Measurements from ENCODE around the gene NUDT5. TPM values are rescaled to one million over a fixed set of nuclear protein-coding genes. Genes with fewer than 3 reads are reported as not detected.
"Not testable (repeated sequence)": the region's sequence is repeated elsewhere in the genome, so short reads cannot be mapped to it uniquely, and the experiment has no call there.

The NUDT5 gene
- polyA plus RNA-seq, 4 donors, result 39.6 to 81.6 (median 79.8) TPM

GRCh38 chr10:12207114-12207513 is 11.4 kb upstream of the NUDT5 start:
- no peak for DNase-seq (ENCODE audit: low read depth in 4 of 4, low spot score in 3 of 4)

DNA sequence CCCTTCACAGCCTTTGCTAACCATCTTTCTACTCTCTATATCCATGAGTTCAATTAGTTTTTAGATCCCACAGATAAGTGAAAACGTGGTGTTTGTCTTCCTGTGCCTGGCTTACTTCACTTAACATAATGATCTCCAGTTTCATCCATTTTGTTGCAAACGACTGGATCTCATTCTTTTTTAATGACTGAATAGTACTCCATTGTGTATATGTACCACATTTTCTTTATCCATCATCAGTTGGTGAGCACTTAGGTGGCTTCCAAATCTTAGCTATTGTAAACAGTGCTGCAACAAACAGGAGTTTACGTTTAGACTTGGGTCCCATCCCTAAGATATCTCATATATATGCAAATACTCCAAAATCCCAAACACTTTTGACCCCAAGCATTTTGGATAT is 9.4 kb upstream of the NUDT5 start:
- no peak for DNase-seq (ENCODE audit: low read depth in 4 of 4, low spot score in 3 of 4)

DNA sequence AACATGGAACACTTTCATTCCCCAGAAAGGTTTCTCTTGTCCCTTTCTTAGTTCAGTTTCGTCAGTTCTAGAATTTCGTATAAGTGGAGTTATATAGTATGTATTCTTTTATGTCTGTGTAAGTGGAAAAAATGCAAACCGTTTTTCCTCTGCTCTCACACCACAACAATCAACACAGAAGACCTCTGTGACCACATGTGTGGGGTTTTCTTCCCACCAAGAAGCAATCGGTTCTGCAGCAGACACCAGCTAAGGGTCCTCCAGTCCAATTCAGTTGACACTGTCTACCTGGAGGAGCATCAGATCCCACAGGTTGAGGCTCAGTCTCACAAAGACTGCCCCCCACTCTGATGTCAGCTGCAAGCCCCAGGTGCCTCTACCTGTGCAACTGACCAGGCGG is 6.5 kb upstream of the NUDT5 start:
- no peak for DNase-seq (ENCODE audit: low read depth in 4 of 4, low spot score in 3 of 4)

GRCh38 chr10:12201543-12201942 is 5.9 kb upstream of the NUDT5 start:
- no peak for DNase-seq (ENCODE audit: low read depth in 4 of 4, low spot score in 3 of 4)

- no peak for DNase-seq (ENCODE audit: low read depth in 4 of 4, low spot score in 3 of 4)
These were observed 5.2 kb upstream of the NUDT5 start for GRCh38 chr10:12200850-12201249.

DNA sequence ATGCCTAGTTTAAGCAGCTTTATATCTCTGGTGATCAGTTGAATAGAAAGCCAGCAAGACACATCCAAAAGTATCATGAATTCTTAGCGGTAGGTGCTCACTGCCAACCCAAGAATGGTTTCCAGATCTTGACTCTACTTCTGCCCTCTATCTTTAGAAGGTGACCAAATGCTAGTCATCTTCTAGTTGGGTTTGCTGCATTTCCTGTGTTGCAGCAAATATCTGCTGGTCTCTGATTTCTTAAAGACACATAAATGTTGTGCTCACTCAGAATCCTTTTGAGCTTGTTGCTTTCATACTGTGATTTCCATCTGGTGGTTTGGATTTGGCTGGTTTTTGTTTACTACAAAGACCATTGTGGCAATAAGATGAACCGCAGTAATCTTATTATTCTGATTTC is 2.5 kb upstream of the NUDT5 start:
- no peak for DNase-seq (ENCODE audit: low read depth in 4 of 4, low spot score in 3 of 4)

DNA sequence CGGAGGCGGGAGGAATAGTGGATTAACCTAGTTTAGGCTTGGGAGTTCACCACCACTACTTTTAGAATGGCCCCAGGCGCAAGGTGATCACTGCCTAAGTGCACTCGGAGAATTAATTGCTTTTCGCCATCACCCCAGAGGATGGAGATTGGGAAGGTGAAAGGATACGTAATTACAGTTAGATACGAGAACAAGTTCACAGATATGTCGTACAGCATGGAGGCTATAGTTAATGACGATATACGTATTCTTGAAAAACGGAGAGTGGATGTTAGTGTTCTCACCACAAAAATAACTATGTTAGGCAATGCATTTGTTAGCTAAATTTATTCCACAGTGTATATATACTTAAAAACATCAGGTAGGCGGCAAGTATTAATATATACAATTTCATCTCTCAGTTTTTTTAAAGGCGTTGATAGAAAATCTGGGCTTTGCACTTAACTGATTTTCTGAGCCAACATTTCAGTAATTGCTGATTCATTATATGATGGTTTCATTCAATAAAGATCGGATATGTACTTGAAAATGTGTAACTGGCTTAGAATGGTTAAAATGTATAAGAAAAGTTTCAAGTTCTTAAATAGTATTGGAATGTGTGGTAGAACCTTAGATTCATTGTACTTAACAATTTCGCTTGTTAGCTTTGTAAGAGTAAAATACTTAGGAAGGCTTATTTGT is 980 bp upstream of the NUDT5 start:
- no peak for DNase-seq (ENCODE audit: low read depth in 4 of 4, low spot score in 3 of 4)

DNA sequence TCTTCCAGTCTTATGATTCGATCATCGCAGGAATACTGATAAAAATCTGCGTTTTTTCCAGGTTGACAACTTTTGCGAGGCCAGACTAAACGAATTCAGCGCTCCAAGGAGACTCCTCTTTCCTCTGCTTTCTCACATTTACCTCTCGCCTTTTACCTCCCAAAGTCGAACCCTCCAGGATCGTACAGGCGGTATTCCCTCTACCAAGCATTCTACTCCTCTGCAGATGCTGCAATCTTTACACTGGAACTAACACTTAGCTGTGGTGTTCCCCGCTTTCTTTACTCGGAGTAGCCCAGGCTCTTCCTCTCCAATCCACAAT is 449 bp downstream of the NUDT5 start:
- DNase-seq (ENCODE audit: low read depth in 4 of 4, low spot score in 3 of 4), result no peak

DNA sequence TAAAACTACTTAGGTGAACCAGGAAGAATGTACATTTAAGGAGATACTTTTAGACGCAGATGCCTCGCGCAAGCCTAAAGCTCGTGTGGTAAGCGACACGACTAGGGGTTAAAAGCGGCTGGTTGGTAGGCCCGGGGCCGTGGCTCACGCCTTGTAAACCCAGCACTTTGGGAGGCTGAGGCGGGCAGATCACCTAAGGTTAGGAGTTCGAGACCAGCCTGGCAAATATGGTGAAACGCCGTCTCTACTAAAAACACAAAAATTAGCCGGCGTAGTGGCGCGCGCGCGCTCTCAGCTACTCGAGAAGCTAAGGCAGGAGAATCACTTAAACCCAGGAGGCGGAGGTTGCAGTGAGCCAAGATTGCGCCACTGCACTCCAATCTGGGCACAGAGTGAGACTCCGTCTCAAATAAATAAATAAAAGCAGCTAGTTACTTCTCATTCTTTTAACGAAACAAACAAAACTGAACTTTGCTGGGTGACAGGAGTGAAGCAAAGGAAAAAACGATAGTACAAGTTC is 879 bp downstream of the NUDT5 start:
- no peak for DNase-seq (ENCODE audit: low read depth in 4 of 4, low spot score in 3 of 4)

GRCh38 chr10:12193193-12193592 is 2.5 kb downstream of the NUDT5 start:
- DNase-seq (ENCODE audit: low read depth in 4 of 4, low spot score in 3 of 4), result no peak

GRCh38 chr10:12191715-12192114 is 4.0 kb downstream of the NUDT5 start:
- DNase-seq (ENCODE audit: low read depth in 4 of 4, low spot score in 3 of 4), result no peak

DNA sequence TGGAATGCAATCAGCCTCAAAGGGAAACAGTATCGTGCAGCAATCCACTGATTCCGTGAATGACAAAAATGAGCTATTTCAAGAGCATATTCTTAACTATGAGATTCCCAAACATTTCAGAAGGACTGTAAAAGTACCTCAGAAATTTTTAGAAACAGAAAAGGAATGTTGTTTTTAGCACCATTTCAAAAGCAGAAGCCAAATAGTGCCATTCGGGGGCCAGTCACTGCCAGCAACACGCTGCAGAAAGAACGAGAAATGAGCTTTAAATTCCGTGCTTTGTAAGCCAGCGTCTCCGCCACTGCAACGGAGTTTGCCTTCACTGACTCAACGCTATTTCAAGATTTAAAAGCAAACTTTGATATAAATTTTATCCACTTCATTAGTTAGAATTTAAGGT is 6.3 kb downstream of the NUDT5 start:
- no peak for DNase-seq (ENCODE audit: low read depth in 4 of 4, low spot score in 3 of 4)

DNA sequence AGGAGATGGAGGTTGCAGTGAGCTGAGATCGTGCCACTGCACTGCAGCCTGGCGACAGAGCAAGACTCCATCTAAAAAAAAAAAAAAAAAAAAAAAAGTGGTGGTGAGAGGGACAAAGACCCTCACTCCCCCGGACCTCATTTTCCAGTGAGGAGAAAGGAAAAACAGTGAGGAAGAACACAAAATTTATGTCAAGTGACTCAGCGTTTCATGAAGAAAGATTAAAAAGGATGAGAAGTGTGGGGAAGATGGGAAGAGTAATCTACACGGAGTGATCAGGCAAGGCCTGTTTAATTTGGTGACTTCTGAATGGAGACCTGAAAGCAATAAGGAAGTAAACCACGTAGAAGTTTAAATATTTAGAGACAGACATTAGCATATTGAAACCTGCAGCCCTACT is 7.0 kb downstream of the NUDT5 start:
- DNase-seq (ENCODE audit: low read depth in 4 of 4, low spot score in 3 of 4), result no peak

GRCh38 chr10:12187321-12187905 is 8.3 kb downstream of the NUDT5 start:
- no peak for DNase-seq (ENCODE audit: low read depth in 4 of 4, low spot score in 3 of 4)

- no peak for DNase-seq (ENCODE audit: low read depth in 4 of 4, low spot score in 3 of 4)
These were observed 9.4 kb downstream of the NUDT5 start for GRCh38 chr10:12186323-12186722.

DNA sequence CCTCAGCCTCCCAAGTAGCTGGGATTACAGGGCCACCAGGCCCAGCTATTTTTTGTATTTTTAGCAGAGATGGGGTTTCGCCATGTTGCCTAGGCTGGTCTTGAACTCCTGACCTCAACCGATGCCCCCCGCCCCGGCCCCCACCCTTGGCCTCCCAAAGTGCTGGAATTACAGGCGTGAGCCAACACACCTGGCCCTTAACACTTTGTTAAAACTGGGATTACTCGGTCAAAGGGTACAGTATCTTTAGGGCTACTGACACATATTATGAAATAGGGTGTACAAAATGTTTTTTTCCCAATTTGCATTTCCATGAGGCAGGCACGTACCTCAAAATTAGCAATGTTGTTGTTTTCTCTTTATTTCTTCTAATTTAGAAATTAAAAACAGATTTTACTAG is 11.5 kb downstream of the NUDT5 start:
- no peak for DNase-seq (ENCODE audit: low read depth in 4 of 4, low spot score in 3 of 4)

- no peak for DNase-seq (ENCODE audit: low read depth in 4 of 4, low spot score in 3 of 4)
These were observed 14.5 kb downstream of the NUDT5 start for GRCh38 chr10:12181065-12181775.

DNA sequence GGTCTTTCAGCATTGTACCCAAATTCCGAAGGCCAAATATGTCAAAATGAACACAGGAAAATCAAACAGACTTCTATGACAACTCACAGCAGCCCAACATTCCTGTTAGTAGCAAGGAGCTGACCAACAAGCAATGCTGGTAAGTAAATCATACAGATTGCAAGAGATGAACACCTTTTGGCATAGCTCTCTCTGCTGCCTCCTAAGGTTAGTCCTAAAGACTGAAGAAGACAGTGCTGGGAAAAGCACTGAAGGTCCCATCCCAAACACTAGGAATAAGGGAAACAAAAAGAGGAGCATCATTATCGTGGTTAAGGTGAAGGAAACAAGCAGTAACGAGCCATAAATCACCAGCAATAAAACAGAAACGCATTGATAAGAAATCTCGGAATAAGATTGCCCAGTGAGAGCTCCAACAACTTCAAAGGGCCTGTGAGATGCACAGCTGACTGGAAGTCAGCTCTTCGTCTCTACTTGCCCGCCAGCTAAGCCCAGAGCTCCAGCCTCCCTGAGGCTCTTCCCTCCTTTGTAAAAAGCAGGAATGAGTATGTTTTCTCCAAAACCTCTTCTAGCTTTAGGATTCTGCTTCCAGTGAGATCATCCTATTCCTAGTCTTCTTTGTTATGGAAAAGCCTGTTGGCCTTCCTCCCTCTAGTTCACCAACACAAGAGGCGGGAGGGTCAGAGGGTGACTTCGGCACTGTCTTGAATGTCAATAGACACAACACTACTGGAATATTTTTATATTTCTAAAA is 15.3 kb downstream of the NUDT5 start:
- no peak for DNase-seq (ENCODE audit: low read depth in 4 of 4, low spot score in 3 of 4)

- DNase-seq (ENCODE audit: low read depth in 4 of 4, low spot score in 3 of 4), result no peak
These were observed 16.0 kb downstream of the NUDT5 start for GRCh38 chr10:12179606-12180170.

DNA sequence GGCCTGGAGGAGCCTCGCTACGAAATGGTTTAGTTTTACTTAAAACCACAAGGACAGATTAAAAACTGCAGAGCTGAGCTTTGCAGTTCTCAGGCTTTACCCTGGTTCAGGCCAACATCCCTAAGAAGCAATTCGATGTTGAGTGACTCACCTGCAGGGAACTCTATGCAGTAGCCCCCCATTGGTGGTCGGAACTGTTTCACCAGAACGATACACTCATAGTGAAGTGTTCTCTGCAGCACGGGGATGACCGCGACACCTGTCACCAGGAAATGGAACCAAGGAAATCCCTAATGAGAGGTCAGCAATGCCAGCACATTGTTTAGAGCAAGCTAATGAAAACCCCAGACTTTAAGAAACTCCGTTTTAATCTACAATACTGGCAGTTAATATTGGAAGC is 18.0 kb downstream of the NUDT5 start:
- no peak for DNase-seq (ENCODE audit: low read depth in 4 of 4, low spot score in 3 of 4)

DNA sequence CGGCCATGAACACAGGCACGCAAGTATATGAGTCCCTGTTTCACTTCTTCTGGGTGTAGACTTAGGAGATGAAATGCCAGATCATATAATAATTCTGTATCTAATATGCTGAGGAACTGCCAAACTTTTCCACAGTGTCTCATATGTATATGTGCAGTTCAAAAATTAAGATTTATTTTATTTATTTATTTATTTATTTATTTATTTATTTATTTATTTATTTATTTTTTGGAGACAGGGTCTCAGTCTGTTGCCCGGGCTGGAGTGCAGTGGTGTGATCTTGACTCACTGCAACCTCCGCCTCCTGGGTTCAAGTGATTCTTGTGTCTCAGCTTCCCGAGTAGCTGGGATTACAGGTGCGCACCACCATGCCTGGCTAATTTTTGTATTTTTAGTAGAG is 24.2 kb downstream of the NUDT5 start:
- not testable (repeated sequence) for DNase-seq (ENCODE audit: low read depth in 4 of 4, low spot score in 3 of 4)
